Activated naive CD4-positive, alpha-beta T cell treated with Interleukin-2 at 50 U/mL for 16 hours (primary cell): ENCODE results near the gene EPB41.
"Not testable (repeated sequence)": the region's sequence is repeated elsewhere in the genome, so short reads cannot be mapped to it uniquely, and the experiment has no call there.

Source experiments
- DNase-seq: peaks from one replicate; pipeline ENCODE4 v3.0.0-alpha.2; 2020

The EPB41 gene

DNA sequence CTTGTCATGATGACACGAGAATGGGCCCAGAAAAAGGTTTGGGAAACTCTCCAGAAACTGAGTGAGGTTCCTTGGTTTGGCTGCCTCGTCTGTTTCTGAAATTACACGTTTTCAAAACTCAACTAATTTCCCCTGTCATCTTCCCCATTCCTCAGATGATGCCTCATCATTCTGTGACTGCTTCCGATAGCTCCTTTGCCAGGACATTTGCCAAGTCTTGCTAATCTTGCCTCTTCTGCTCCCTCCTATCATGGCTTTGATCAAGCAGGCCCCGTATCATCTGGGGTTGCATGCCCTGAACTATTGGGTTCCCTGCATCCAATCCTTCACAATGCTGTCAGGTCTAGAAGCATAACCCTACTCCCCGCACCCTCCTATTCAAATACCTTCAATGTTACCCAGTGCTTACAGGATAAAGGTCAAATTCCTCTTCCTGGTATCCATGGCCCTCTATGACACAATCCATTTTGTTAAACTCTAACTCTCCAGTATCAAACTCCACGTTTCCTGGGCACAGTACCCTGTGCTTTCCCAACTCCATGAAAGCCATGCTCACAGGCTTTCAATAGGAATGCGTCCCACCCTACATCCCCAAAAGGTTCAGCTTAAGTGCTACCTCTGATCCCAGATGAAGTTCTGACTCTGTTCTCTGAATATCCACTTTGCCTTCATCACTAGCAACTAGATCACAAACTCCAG, 231.5 kb downstream of the EPB41 start:
- no peak for DNase-seq

DNA sequence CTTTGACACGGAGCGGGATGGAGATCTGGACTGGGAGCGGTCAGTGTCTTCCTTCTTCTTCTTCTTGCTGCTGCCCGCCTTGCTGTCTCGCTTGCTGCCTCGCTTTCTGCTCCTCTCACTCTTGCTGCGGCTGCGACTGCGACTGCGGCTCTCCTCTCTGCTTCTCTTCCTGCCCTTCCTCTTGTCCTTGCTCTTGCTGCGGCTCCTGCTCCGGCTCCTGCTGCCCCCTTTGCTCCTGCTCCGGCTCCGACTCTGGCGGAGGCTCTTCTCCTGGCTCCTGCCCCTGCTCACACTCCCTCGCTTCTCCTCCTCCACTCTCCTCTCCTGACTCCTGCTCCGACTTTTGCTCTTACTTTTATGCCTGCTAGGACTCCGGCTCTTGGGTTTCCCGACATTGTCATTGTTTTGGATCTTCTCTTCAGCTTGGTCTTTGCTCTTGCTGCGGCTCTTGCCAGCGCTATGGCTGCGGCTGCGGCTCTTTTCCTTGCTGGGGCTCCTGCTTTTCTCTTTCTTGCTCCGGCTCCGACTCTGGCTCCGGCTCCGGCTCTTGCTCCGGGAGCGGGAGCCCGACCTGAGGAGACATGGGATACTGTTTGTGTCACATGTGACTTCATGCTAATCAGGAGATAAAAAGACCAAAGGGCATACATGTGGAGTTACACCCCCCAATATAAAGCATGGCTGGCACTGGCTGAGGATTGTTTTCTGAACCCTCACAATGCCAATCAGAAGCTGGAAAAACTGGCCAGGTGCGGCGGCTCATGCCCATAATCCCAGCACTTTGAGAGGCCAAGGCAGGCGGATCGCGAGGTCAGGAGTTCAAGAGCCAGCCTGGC, 234.5 kb downstream of the EPB41 start:
- no peak for DNase-seq

DNA sequence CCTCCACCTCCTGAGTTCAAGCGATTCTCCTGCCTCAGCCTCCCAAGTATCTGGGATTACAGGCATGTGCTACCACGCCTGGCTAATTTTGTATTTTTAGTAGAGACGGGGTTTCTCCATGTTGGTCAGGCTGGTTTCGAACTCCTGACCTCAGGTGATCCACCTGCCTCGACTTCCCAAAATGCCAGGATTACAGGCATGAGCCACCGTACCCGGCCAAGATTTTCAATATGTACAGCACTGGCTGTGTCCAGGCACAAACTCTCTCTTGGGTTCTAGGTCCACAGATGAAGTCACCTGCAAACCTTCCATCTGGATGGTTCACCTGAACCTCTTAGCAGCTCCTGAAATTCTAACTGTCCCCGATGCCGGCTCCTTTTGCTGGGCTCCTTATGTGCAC, 236.0 kb downstream of the EPB41 start:
- DNase-seq, result not testable (repeated sequence)

DNA sequence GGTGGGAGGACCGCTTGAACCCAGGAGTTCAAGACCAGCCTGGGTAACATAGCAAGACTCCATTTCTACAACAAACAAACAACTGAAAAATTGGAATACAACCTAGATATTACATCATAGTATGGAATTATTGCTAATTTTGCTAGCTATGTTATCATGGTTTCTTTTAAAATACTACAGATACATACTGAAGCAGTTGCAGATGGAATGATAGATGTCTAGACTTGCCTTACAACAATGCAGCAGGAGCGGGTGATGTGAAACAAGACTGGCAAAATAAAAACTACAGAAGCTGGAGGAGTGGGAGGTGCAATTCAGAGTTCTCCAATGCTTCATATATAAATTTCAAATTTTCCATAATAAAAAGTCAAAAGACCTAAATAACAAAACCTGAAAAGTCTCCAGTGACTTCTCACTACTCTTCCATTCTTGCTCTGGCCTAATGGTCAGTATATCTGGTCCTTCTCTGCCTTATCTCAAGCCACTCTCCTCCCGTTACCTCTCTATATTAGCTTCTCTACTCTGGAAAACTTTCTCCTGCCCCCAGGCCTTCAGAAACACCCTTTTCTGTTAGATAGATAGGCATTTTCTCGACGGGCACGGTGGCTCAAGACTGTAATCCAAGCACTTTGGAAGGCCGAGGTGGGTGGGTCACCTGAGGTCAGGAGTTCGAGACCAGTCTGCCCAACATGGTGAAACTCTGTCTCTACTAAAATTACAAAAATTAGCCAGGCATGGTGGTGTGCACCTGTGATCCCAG, 237.9 kb downstream of the EPB41 start:
- DNase-seq, result no peak

DNA sequence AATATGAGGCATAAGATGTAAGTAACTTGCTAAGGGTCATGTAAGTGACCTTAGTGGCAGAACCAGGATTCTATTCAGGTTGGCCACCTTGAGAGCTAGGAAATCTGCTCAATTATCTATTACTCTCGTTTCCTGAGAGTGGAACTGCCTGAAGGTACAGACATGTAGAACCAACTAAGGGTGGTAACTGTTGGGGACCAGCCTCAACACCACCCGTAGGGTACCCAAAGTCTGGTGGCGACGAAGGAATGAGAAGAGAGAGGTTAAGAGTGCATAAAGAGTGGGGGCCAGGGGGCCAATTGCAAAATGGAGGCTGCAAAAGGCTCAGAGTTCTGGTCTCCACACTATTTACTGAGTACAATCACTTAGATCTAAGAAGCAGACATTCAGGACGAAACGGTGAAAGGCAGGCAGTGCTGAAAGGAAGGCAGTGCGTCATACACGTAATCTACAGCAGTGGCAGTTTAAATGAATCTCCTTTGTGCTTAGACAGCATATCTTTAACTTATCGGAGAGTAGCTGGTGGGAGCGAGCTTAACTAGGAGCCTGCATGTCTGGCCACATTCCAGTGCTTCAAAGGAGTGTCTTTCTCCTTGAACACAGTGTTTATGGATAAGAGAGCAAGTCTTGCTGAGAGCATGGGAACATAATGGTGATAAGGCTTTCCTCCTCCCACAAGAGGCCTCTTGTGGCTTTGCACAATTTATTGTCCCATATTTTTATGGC, 242.3 kb downstream of the EPB41 start:
- DNase-seq, result no peak

DNA sequence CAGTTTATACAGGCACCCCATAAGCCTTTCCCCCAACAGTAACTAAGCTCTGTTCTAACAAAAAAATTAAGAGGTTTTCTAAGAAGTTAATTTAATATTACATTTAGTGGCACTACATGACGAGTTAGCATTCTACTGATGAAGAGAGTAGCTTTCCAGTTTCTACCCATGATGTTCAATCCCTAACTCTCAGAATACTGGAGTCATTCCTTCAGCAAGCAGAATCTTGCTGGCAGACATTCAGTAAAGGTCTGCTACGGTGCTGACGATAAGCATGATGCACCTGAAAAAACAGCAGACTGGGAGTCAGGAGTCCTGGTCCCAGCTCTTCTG, 242.9 kb downstream of the EPB41 start:
- no peak for DNase-seq

DNA sequence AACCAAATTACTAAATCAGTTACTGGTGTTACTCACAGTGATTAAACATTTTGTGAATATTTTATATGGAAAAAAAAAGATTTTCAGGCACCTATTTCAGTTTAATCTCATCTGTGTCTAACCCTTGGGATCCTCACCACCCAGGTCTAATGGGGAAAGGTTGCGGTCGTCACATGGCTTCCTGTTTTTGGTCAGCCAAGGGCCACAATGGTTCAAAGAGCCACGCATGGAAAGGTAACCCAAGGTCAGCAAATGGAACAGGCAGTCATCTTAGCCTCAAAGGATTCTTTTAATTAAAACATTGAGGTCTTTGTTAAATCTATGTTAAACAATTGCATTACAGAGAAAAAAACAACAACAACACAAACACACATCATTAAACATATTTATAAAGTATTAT, 245.4 kb downstream of the EPB41 start:
- DNase-seq, result no peak

DNA sequence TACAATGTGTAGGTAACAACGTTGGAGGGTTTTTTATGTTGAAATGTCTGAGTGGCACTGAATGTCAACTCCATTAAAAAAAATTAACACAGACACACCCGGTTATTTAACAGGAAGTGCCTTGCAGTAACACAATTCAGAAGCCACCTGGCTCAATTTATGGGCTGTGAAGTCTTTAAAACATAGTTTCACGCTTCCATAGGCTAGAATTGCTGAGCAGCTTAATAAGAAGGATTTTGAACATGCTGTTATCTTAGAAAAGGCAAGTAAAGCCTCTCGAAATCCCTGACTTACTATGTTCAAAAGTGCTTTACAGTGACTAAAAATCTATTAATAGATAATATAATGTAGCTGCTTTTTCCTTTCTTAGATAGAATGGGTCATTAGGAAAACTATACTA, 247.7 kb downstream of the EPB41 start:
- DNase-seq, result no peak

DNA sequence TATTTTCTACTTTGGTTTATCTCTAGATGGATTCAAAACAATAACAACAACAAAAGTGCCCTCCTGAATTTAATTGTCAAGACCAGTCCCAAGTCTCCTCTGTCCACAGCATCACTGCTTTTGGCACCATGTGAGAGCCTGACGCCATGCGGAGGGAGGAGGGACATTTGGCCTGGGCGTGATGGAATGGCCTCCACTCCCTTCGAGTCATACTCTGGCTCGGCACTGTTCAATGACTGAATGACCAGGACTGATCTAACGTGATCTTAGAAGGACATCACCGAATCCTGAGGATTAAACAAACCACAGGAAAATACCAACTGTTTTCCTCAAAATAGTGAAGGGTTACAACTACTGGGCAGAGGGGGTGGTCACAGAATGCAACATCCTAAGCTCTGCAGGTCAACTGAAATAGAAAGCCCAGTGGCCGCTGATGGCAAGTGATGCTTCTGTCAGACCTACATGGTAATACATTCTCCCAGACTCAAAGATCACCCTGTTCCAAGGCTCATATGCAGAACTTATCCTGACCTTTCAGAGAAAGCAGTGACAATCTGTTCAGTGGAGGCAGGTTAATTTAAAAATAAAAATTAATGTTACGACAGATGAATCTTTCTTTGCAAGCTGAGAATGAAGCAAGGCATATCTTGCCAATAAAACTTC, 248.2 kb downstream of the EPB41 start:
- no peak for DNase-seq

DNA sequence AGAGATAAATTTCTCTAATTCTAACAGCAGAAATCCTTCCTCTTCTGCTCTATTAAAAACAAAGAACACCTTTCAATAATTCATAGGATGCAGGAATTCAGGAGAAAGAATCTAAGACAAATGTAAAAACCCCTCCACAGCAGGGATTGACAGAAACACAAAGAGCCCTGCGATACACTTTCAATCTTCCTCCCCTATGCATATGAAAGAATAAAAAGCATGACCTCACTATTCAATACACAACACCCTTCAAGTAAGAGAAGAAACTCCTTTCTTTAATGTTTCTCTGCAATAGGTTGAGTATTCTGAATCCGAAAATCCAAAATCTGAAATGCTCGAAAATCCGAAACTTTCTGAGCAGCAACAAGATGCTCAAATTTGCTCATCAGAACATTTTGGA, 250.2 kb downstream of the EPB41 start:
- no peak for DNase-seq

DNA sequence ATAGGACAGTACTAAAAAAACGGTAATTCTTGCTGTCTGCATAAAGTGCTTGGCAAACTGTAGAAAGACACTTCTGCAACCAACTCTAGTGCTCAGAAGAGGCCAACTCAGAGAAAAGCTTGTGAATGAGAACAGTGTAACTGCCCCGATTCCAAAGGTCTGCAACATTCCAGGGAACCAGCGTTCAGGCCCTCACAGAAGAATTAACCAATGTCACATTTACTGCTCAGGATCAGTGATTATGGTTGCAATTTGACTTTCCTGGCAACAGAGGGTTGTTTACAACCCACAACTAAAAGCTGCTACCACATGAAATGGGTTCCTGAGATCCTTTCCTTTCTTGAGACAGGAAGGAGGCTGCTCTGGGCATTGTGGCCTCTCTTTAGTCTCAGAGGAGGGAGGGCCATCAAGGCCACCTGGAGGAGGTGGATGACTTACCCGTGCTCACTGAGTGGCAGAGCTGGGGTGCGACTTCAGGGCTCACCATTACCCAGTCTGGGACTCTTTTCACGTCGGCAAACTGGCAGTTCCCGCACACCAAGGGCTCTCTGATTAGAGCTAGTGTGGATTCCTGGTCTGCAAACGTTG, 252.0 kb downstream of the EPB41 start:
- no peak for DNase-seq

DNA sequence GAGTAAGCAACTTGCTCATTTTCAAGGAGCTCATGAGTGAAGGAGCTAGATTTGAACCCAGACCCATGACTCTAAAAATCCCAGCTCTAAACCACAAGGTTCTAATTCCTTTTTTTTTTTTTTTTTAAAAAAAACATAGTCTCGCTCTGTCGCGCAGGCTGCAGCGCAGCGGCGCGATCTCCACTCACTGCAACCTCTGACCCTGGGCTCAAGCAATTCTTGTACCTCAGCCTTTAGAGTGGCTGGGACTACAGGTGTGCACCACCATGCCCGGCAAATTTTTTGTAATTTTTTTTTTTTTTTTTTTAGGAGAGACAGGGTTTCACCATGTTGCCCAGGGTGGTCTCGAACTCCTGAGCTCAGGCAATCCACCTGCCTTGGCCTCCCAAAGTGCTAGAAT, 253.5 kb downstream of the EPB41 start:
- DNase-seq, result no peak
